K562 (cell line): ENCODE data around the gene CPT1C. TPM values are rescaled to one million over a fixed set of nuclear protein-coding genes. Genes with fewer than 3 reads are reported as not detected.

ENCODE experiments used
- AFF4 ChIP-seq: sonication (generic); formaldehyde crosslinking; IDR thresholded peaks from 2 replicates; pipeline ENCODE4 v1.8.0; 2023; ENCODE audit warnings: mild to moderate bottlenecking, missing genetic modification reagents
- CBFA2T3 ChIP-seq: fragments of 450-650 bp; IDR thresholded peaks from 2 replicates; pipeline ENCODE4 v1.6.1; 2017
- E2F6 ChIP-seq, 2 experiments: IDR thresholded peaks; 2 replicates each; pipeline ENCODE4 v1.6.1; 2011; ENCODE audit warnings: borderline replicate concordance in 1 of 2, control low read depth in 1 of 2, low read depth in 1 of 2, low read length in 1 of 2, mild to moderate bottlenecking in 1 of 2, mixed read lengths in 1 of 2, moderate library complexity in 1 of 2; ENCODE audit not compliant: insufficient read depth in 1 of 2, insufficient read length in 1 of 2, poor library complexity in 1 of 2, severe bottlenecking in 1 of 2; ENCODE audit errors: extremely low read depth in 1 of 2
- NR3C1 ChIP-seq: sonication (generic); formaldehyde crosslinking; IDR thresholded peaks from 2 replicates; pipeline ENCODE4 v1.8.1; 2022; ENCODE audit warnings: missing genetic modification reagents
- SP1 ChIP-seq: sonication (generic); formaldehyde crosslinking; IDR thresholded peaks from 2 replicates; pipeline ENCODE4 v1.8.1; 2022; ENCODE audit warnings: mild to moderate bottlenecking, missing genetic modification reagents
- TGIF2 ChIP-seq: sonication (generic); formaldehyde crosslinking; IDR thresholded peaks from 2 replicates; pipeline ENCODE4 v1.8.1; 2022; ENCODE audit warnings: mild to moderate bottlenecking, missing genetic modification reagents, moderate library complexity
- THRA ChIP-seq: fragments of 450-650 bp; IDR thresholded peaks from 2 replicates; pipeline ENCODE4 v1.6.1; 2017; ENCODE audit warnings: mild to moderate bottlenecking, moderate library complexity
- ZNF609 ChIP-seq: sonication (generic); formaldehyde crosslinking; IDR thresholded peaks from 2 replicates; pipeline ENCODE4 v1.8.1; 2023; ENCODE audit warnings: missing genetic modification reagents, mild to moderate bottlenecking, borderline replicate concordance
- polyA plus RNA-seq, 8 experiments: library from polyadenylated mRNA; depleted of rRNA in 4 of 8; stranded (reverse) in 5 of 8; unstranded in 3 of 8; fragments of >200 nt; fragmentation: Nextera tagmentation in 2 of 8; fragmentation: Illumina TruSeq in 1 of 8; extraction: Ambion mirVana in 2 of 8; extraction: Trizol in 1 of 8; gene quantifications; 2 replicates each; pipeline versions ENCODE4 v1.2.1 to v1.2.3, GENCODE V29; 2011 to 2014; ENCODE audit warnings: inconsistent platforms in 1 of 8, missing spikeins in 1 of 8
- total RNA-seq, 7 experiments: library from RNA; depleted of rRNA in 6 of 7; stranded (reverse); fragments of >200 nt in 6 of 7; fragmentation: Illumina TruSeq in 2 of 7; extraction: Trizol in 2 of 7; gene quantifications; 2 replicates each; pipeline versions ENCODE4 v1.2.1 to v1.2.3, GENCODE V29; 2011 to 2021; ENCODE audit warnings: low replicate concordance in 1 of 7
- TF ChIP-seq, protein P1 (sequence below): fragments of 450-650 bp; IDR thresholded peaks from 2 replicates; pipeline ENCODE4 v1.7.0; 2016; ENCODE audit warnings: borderline replicate concordance
- TF ChIP-seq, protein P2 (sequence below), 3 experiments: fragments of 200-800 bp in 1 of 3; sonication (Bioruptor generic) in 1 of 3; sonication (generic) in 1 of 3; formaldehyde crosslinking in 1 of 3; IDR thresholded peaks; 2 replicates each; pipeline versions ENCODE4 v1.6.1 to v1.8.0; 2016 to 2022; ENCODE audit warnings: mild to moderate bottlenecking in 2 of 3, missing compliant biosample characterization in 2 of 3, missing genetic modification characterization in 2 of 3, missing genetic modification reagents in 1 of 3

The CPT1C gene
- total and polyA plus RNA-seq, 9 of the 15 experiments (the other 6 are each of a cell fraction or from before 2014, with no cell fraction given), result 1.9 to 12.3 (median 3.0) TPM

DNA sequence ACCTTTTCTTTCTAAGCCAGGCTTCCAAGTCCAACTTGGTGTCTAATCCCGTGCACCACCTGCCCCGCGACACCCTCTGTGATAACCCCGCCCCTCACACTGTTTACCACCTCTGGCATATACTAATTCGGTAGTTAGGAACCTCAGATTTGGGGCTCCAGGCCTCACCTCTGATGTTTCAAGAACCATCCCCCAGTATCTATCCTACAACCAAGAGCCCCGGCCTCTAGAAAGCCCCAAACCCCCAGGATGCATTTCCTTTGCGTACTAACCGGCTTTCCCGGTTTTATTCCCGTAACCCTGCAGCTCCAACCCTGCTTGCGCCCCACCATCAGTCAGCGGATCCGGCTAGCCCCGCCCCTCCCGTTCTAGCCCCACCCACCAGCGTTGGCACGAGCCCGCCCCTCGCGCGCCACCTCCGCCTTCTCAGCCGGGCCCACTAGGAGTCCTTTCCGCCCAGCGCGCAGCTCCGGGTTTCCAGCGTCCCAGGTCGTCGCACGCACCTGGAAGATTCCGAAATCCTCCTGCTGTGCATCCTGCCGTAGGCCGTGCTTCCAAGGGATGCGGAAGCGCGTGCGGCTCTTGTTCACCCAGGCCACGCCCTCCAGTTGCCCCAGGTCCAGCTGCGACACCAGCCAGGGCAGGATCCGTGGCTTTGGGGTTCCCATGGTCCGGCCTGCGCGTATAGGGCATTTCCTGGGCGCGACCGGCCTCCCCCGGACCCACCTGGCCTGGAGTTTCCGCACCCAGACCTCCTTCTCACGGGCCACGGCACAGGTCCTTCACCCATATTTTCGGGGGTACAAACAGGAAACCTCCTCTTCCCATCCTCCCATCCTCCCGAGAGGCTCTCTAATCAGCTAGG is 26.5 kb upstream of the CPT1C start (continued):
- TF ChIP-seq, protein P1, sequence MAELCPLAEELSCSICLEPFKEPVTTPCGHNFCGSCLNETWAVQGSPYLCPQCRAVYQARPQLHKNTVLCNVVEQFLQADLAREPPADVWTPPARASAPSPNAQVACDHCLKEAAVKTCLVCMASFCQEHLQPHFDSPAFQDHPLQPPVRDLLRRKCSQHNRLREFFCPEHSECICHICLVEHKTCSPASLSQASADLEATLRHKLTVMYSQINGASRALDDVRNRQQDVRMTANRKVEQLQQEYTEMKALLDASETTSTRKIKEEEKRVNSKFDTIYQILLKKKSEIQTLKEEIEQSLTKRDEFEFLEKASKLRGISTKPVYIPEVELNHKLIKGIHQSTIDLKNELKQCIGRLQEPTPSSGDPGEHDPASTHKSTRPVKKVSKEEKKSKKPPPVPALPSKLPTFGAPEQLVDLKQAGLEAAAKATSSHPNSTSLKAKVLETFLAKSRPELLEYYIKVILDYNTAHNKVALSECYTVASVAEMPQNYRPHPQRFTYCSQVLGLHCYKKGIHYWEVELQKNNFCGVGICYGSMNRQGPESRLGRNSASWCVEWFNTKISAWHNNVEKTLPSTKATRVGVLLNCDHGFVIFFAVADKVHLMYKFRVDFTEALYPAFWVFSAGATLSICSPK, result no peak
- TF ChIP-seq, protein P2, sequence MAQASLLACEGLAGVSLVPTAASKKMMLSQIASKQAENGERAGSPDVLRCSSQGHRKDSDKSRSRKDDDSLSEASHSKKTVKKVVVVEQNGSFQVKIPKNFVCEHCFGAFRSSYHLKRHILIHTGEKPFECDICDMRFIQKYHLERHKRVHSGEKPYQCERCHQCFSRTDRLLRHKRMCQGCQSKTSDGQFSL (CRISPR knock-in tag; IDR thresholded peaks at IDR 0.05), result no peak
- TF ChIP-seq, protein P2 (tag; IDR thresholded peaks at IDR 0.05), result no peak
- TF ChIP-seq THRA (no peak), AFF4 (no peak), TGIF2 (CRISPR knock-in tag) (no peak), ZNF609 (CRISPR knock-in tag) (no peak), CBFA2T3 (no peak), SP1 (peak; percentile 83), E2F6 (IDR thresholded peaks at IDR 0.05; ENCODE audit: borderline replicate concordance in 1 of 2, extremely low read depth in 1 of 2, insufficient read depth in 1 of 2, insufficient read length in 1 of 2, low read depth in 1 of 2, low read length in 1 of 2, poor library complexity in 1 of 2, severe bottlenecking in 1 of 2) (peak in 1 of 2 experiments; percentile 27), NR3C1 (no peak)
